Fibroblast of skin of scalp (primary cell): Measurements from ENCODE around the gene PDXK.
A peak's percentile ranks its signal among the peaks of the same experiment; 100 is the strongest.
"Not testable (repeated sequence)": the region's sequence is repeated elsewhere in the genome, so short reads cannot be mapped to it uniquely, and the experiment has no call there.

Experiments
- DNase-seq: peaks from one replicate; pipeline ENCODE4 v3.0.0-alpha.2; 2013

PDXK gene

GRCh38 chr21:43697758-43698643, 20.9 kb upstream of the PDXK start:
- DNase-seq = peak; percentile 57

GRCh38 chr21:43699492-43699777, 19.5 kb upstream of the PDXK start:
- not testable (repeated sequence) for DNase-seq

GRCh38 chr21:43699933-43700599, 18.9 kb upstream of the PDXK start:
- DNase-seq = no peak

- no peak for DNase-seq
These were observed 16.8 kb upstream of the PDXK start for GRCh38 chr21:43701936-43702784.

- DNase-seq = peak; percentile 42
These were observed 16.2 kb upstream of the PDXK start for GRCh38 chr21:43702785-43703034.

GRCh38 chr21:43703035-43703880, 15.7 kb upstream of the PDXK start:
- DNase-seq = peak; percentile 85

- no peak for DNase-seq
These were observed 11.5 kb upstream of the PDXK start for GRCh38 chr21:43707462-43707861.

GRCh38 chr21:43708745-43709381, 10.1 kb upstream of the PDXK start:
- no peak for DNase-seq

- DNase-seq = peak; percentile 20
These were observed 6.5 kb upstream of the PDXK start for GRCh38 chr21:43712268-43712942.

GRCh38 chr21:43713123-43713522, 5.8 kb upstream of the PDXK start:
- not testable (repeated sequence) for DNase-seq

- peak; percentile 28 for DNase-seq
These were observed 2.4 kb upstream of the PDXK start for GRCh38 chr21:43716376-43717165.

GRCh38 chr21:43717166-43717853, 1.6 kb upstream of the PDXK start:
- no peak for DNase-seq

GRCh38 chr21:43717967-43718871, 710 bp upstream of the PDXK start:
- no peak for DNase-seq

- DNase-seq = no peak
These were observed 1.0 kb downstream of the PDXK start for GRCh38 chr21:43719748-43720538.

GRCh38 chr21:43720539-43721166, 1.7 kb downstream of the PDXK start:
- DNase-seq = no peak

- DNase-seq = no peak
These were observed 2.3 kb downstream of the PDXK start for GRCh38 chr21:43721206-43721605.

GRCh38 chr21:43721939-43722338, 3.0 kb downstream of the PDXK start:
- no peak for DNase-seq

- no peak for DNase-seq
These were observed 4.7 kb downstream of the PDXK start for GRCh38 chr21:43723648-43724047.
